Measurements from ENCODE around the gene PTPRD. TPM values are rescaled to one million over a fixed set of nuclear protein-coding genes. Genes with fewer than 3 reads are reported as not detected.

PTPRD gene
- total RNA-seq, 1 experiment from 2014 or later: 1.8 TPM

- BruUV-seq (replicated peaks): no TSS peak
- no peak for TF ChIP-seq CTCF (IDR thresholded peaks at IDR 0.05; ENCODE audit: unreplicated experiment)
- no peak overlapping the region for H3K27ac Mint-ChIP-seq (ENCODE audit: unreplicated experiment)
- H3K4me3 Mint-ChIP-seq (ENCODE audit: low read depth, unreplicated experiment): no peak overlapping the region
- no peak for DNase-seq
- intact Hi-C loops (cut with micrococcal nuclease; ENCODE audit: unreplicated experiment): no loop called here
- H3K36me3 Mint-ChIP-seq (ENCODE audit: insufficient read depth, unreplicated experiment): no peaks in the 10 kb centered on the region
- CTCF ChIA-PET: no interaction called here
- H3K4me1 Mint-ChIP-seq (ENCODE audit: low read depth, unreplicated experiment): no peaks in the 10 kb centered on the region
- no peaks in the 10 kb centered on the region for H3K9me3 Mint-ChIP-seq (ENCODE audit: low read depth, unreplicated experiment)
- H3K27me3 Mint-ChIP-seq (ENCODE audit: unreplicated experiment): no peaks in the 10 kb centered on the region
These were observed 1216.3 kb downstream of the PTPRD start for GRCh38 chr9:9396518-9396917.

- CTCF ChIA-PET: no interaction called here
- no TSS peak for BruUV-seq (replicated peaks)
- H3K36me3 Mint-ChIP-seq (ENCODE audit: insufficient read depth, unreplicated experiment): no peaks in the 10 kb centered on the region
- TF ChIP-seq CTCF (IDR thresholded peaks at IDR 0.05; ENCODE audit: unreplicated experiment): no peak
- no peaks in the 10 kb centered on the region for H3K27me3 Mint-ChIP-seq (ENCODE audit: unreplicated experiment)
- intact Hi-C loops (cut with micrococcal nuclease; ENCODE audit: unreplicated experiment): no loop called here
- no peak overlapping the region for H3K4me3 Mint-ChIP-seq (ENCODE audit: low read depth, unreplicated experiment)
- no peaks in the 10 kb centered on the region for H3K9me3 Mint-ChIP-seq (ENCODE audit: low read depth, unreplicated experiment)
- H3K27ac Mint-ChIP-seq (ENCODE audit: unreplicated experiment): no peak overlapping the region
- no peaks in the 10 kb centered on the region for H3K4me1 Mint-ChIP-seq (ENCODE audit: low read depth, unreplicated experiment)
- DNase-seq: no peak
These were observed 1217.3 kb downstream of the PTPRD start for GRCh38 chr9:9395539-9395938.

- no peak for TF ChIP-seq CTCF (IDR thresholded peaks at IDR 0.05; ENCODE audit: unreplicated experiment)
- intact Hi-C loops (cut with micrococcal nuclease; ENCODE audit: unreplicated experiment): no loop called here
- no peaks in the 10 kb centered on the region for H3K4me1 Mint-ChIP-seq (ENCODE audit: low read depth, unreplicated experiment)
- no peak for DNase-seq
- no peaks in the 10 kb centered on the region for H3K27me3 Mint-ChIP-seq (ENCODE audit: unreplicated experiment)
- H3K27ac Mint-ChIP-seq (ENCODE audit: unreplicated experiment): no peak overlapping the region
- H3K36me3 Mint-ChIP-seq (ENCODE audit: insufficient read depth, unreplicated experiment): no peaks in the 10 kb centered on the region
- BruUV-seq (replicated peaks): no TSS peak
- no peak overlapping the region for H3K4me3 Mint-ChIP-seq (ENCODE audit: low read depth, unreplicated experiment)
- CTCF ChIA-PET: no interaction called here
- no peaks in the 10 kb centered on the region for H3K9me3 Mint-ChIP-seq (ENCODE audit: low read depth, unreplicated experiment)
These were observed 1220.0 kb downstream of the PTPRD start for GRCh38 chr9:9392755-9393154.

- H3K27me3 Mint-ChIP-seq (ENCODE audit: unreplicated experiment): no peaks in the 10 kb centered on the region
- CTCF ChIA-PET: no interaction called here
- H3K9me3 Mint-ChIP-seq (ENCODE audit: low read depth, unreplicated experiment): no peaks in the 10 kb centered on the region
- DNase-seq: no peak
- no peak for TF ChIP-seq CTCF (IDR thresholded peaks at IDR 0.05; ENCODE audit: unreplicated experiment)
- BruUV-seq (replicated peaks): no TSS peak
- H3K4me1 Mint-ChIP-seq (ENCODE audit: low read depth, unreplicated experiment): no peaks in the 10 kb centered on the region
- no peak overlapping the region for H3K27ac Mint-ChIP-seq (ENCODE audit: unreplicated experiment)
- intact Hi-C loops (cut with micrococcal nuclease; ENCODE audit: unreplicated experiment): no loop called here
- H3K36me3 Mint-ChIP-seq (ENCODE audit: insufficient read depth, unreplicated experiment): no peaks in the 10 kb centered on the region
- H3K4me3 Mint-ChIP-seq (ENCODE audit: low read depth, unreplicated experiment): no peak overlapping the region
These were observed 1222.9 kb downstream of the PTPRD start for GRCh38 chr9:9389904-9390303.

All from Calu3 (cell line).